NCI-H748 treated with DMSO at 0.1 percent for 48 hours (cell line): ENCODE data around the gene SMG7.

Experiments used
- DNase-seq: peaks from one replicate; lab custom pipeline; 2025; lab: John Stamatoyannopoulos, UW

SMG7 gene

GRCh38 chr1:183515002-183515689 lies 42.8 kb downstream of the SMG7 start:
- no peak for DNase-seq

GRCh38 chr1:183516725-183517124 lies 44.4 kb downstream of the SMG7 start:
- DNase-seq, result no peak

- no peak for DNase-seq
Observed at GRCh38 chr1:183517401-183517800, 45.1 kb downstream of the SMG7 start.

GRCh38 chr1:183520379-183520778 lies 48.1 kb downstream of the SMG7 start:
- no peak for DNase-seq

- no peak for DNase-seq
Observed at GRCh38 chr1:183522104-183522503, 49.8 kb downstream of the SMG7 start.

GRCh38 chr1:183528577-183528976 lies 56.3 kb downstream of the SMG7 start:
- no peak for DNase-seq

- DNase-seq, result no peak
Observed at GRCh38 chr1:183533617-183534174, 61.4 kb downstream of the SMG7 start.

GRCh38 chr1:183537405-183537804 lies 65.1 kb downstream of the SMG7 start:
- no peak for DNase-seq

- DNase-seq, result no peak
Observed at GRCh38 chr1:183543619-183544204, 71.4 kb downstream of the SMG7 start.

- no peak for DNase-seq
Observed at GRCh38 chr1:183544598-183545297, 72.4 kb downstream of the SMG7 start.

- no peak for DNase-seq
Observed at GRCh38 chr1:183546427-183546826, 74.1 kb downstream of the SMG7 start.

- no peak for DNase-seq
Observed at GRCh38 chr1:183548116-183548515, 75.8 kb downstream of the SMG7 start.

- DNase-seq, result no peak
Observed at GRCh38 chr1:183550915-183551314, 78.6 kb downstream of the SMG7 start.

GRCh38 chr1:183551924-183552323 lies 79.6 kb downstream of the SMG7 start:
- DNase-seq, result no peak

GRCh38 chr1:183552441-183552840 lies 80.1 kb downstream of the SMG7 start:
- no peak for DNase-seq

- no peak for DNase-seq
Observed at GRCh38 chr1:183552891-183553290, 80.6 kb downstream of the SMG7 start.

GRCh38 chr1:183553331-183553730 lies 81.0 kb downstream of the SMG7 start:
- DNase-seq, result no peak

- DNase-seq, result no peak
Observed at GRCh38 chr1:183553764-183554163, 81.5 kb downstream of the SMG7 start.

GRCh38 chr1:183554577-183554976 lies 82.3 kb downstream of the SMG7 start:
- DNase-seq, result no peak

- DNase-seq, result no peak
Observed at GRCh38 chr1:183559061-183559460, 86.8 kb downstream of the SMG7 start.

GRCh38 chr1:183562701-183563100 lies 90.4 kb downstream of the SMG7 start:
- no peak for DNase-seq

GRCh38 chr1:183565261-183565660 lies 93.0 kb downstream of the SMG7 start:
- DNase-seq, result no peak

- DNase-seq, result no peak
Observed at GRCh38 chr1:183566026-183566425, 93.7 kb downstream of the SMG7 start.
